IgD-negative memory B cell (primary cell): Measurements from ENCODE around the gene SVIL. TPM values are rescaled to one million over a fixed set of nuclear protein-coding genes. Genes with fewer than 3 reads are reported as not detected.

Experiments
- H3K27ac Mint-ChIP-seq, 3 donors: one replicate each; pipeline ENCODE4 v1.8.0; 2020 to 2022; ENCODE audit warnings: mild to moderate bottlenecking in 3 of 3, mixed read lengths in 3 of 3, moderate library complexity in 1 of 3
- H3K27me3 Mint-ChIP-seq: one replicate; pipeline ENCODE4 v1.8.0; 2021; ENCODE audit warnings: mixed read lengths
- H3K36me3 Mint-ChIP-seq: one replicate; pipeline ENCODE4 v1.8.0; 2020; ENCODE audit warnings: mild to moderate bottlenecking, mixed read lengths
- H3K4me1 Mint-ChIP-seq, 3 donors: one replicate each; pipeline ENCODE4 v1.8.0; 2020 to 2022; ENCODE audit warnings: mixed read lengths in 3 of 3, mild to moderate bottlenecking in 1 of 3
- H3K4me3 Mint-ChIP-seq, 4 donors: one replicate each; pipeline ENCODE4 v1.8.0; 2020 to 2022; ENCODE audit warnings: mild to moderate bottlenecking in 4 of 4, mixed read lengths in 4 of 4, moderate library complexity in 3 of 4
- H3K9me3 Mint-ChIP-seq, 3 donors: one replicate each; pipeline ENCODE4 v1.8.0; 2020 to 2021; ENCODE audit warnings: mixed read lengths in 3 of 3, mild to moderate bottlenecking in 1 of 3
- polyA plus RNA-seq: library from polyadenylated mRNA; unstranded; fragments of 300-500 nt; fragmentation: Illumina TruSeq; gene quantifications from one replicate; pipeline ENCODE4 v1.2.3, GENCODE V29; 2021

The SVIL gene
- polyA plus RNA-seq, 1 donor from 2014 or later: 2.6 TPM

- no peaks in the 10 kb centered on the region for H3K36me3 Mint-ChIP-seq
- H3K4me3 Mint-ChIP-seq: no peak overlapping the region
- H3K27ac Mint-ChIP-seq: no peak overlapping the region
- H3K27me3 Mint-ChIP-seq: peaks cover 2% of the 10 kb centered on the region
- H3K4me1 Mint-ChIP-seq: peaks cover 1 to 5% (median 2%) of the 10 kb centered on the region in 3 donors
- no peaks in the 10 kb centered on the region for H3K9me3 Mint-ChIP-seq
Observed at GRCh38 chr10:29415876-29416275, 218.9 kb downstream of the SVIL start.

GRCh38 chr10:29414501-29414900, 220.3 kb downstream of the SVIL start:
- Mint-ChIP-seq H3K9me3 (peaks cover 0 to 3% (median 0%) of the 10 kb centered on the region in 3 donors), H3K27me3 (peaks cover 2% of the 10 kb centered on the region), H3K4me3 (no peak overlapping the region), H3K36me3 (peaks cover 1% of the 10 kb centered on the region), H3K27ac (peak overlapping the region in 1 of 3 donors; percentile 27), H3K4me1 (peaks cover 6 to 11% (median 7%) of the 10 kb centered on the region in 3 donors)

GRCh38 chr10:29412485-29412884, 222.3 kb downstream of the SVIL start:
- Mint-ChIP-seq H3K4me1 (peaks cover 9 to 20% (median 11%) of the 10 kb centered on the region in 3 donors), H3K9me3 (peaks cover 0 to 3% (median 3%) of the 10 kb centered on the region in 3 donors), H3K27ac (no peak overlapping the region), H3K27me3 (peaks cover 2% of the 10 kb centered on the region), H3K36me3 (peaks cover 1% of the 10 kb centered on the region), H3K4me3 (peak overlapping the region in 1 of 4 donors; percentile 56)

- H3K27ac Mint-ChIP-seq: peak overlapping the region in 1 of 3 donors; percentile 20
- peak overlapping the region in 3 of 4 donors; percentile 1 to 59 (median 56) for H3K4me3 Mint-ChIP-seq
- H3K9me3 Mint-ChIP-seq: peaks cover 0 to 3% (median 3%) of the 10 kb centered on the region in 3 donors
- peaks cover 9 to 20% (median 11%) of the 10 kb centered on the region in 3 donors for H3K4me1 Mint-ChIP-seq
- H3K36me3 Mint-ChIP-seq: peaks cover 1% of the 10 kb centered on the region
- H3K27me3 Mint-ChIP-seq: peaks cover 2% of the 10 kb centered on the region
Observed at GRCh38 chr10:29411666-29412315, 223.0 kb downstream of the SVIL start.

- peaks cover 0 to 3% (median 3%) of the 10 kb centered on the region in 3 donors for H3K9me3 Mint-ChIP-seq
- no peaks in the 10 kb centered on the region for H3K27me3 Mint-ChIP-seq
- peak overlapping the region; percentile 93 to 98 (median 96) for H3K4me3 Mint-ChIP-seq
- H3K27ac Mint-ChIP-seq: peak overlapping the region in 2 of 3 donors; percentile 14 to 81
- peaks cover 1% of the 10 kb centered on the region for H3K36me3 Mint-ChIP-seq
- H3K4me1 Mint-ChIP-seq: peaks cover 9 to 20% (median 11%) of the 10 kb centered on the region in 3 donors
Observed at GRCh38 chr10:29409241-29410054, 225.3 kb downstream of the SVIL start.

GRCh38 chr10:29408847-29409240, 225.9 kb downstream of the SVIL start:
- H3K27me3 Mint-ChIP-seq: no peaks in the 10 kb centered on the region
- peak overlapping the region in 2 of 3 donors; percentile 14 to 81 for H3K27ac Mint-ChIP-seq
- H3K36me3 Mint-ChIP-seq: peaks cover 1% of the 10 kb centered on the region
- H3K4me3 Mint-ChIP-seq: peak overlapping the region; percentile 93 to 98 (median 96)
- peaks cover 9 to 20% (median 11%) of the 10 kb centered on the region in 3 donors for H3K4me1 Mint-ChIP-seq
- peaks cover 0 to 3% (median 3%) of the 10 kb centered on the region in 3 donors for H3K9me3 Mint-ChIP-seq
